ENCODE measurements around the gene ZBTB7C.

GRCh38 chr18:48028081-48028480 lies 381.1 kb downstream of the ZBTB7C start:
- TF ChIP-seq ZNF384 (IDR thresholded peaks at IDR 0.05) = no peak
- no peak for TF ChIP-seq TARDBP (IDR thresholded peaks at IDR 0.05)
- no peak for TF ChIP-seq FOXA1 (IDR thresholded peaks at IDR 0.05)
- no peak for TF ChIP-seq NFRKB (IDR thresholded peaks at IDR 0.05)
- TF ChIP-seq SUZ12 (IDR thresholded peaks at IDR 0.05) = no peak
- TF ChIP-seq SP1 (IDR thresholded peaks at IDR 0.05) = no peak
- no peak for TF ChIP-seq LEF1 (IDR thresholded peaks at IDR 0.05; ENCODE audit: borderline replicate concordance)
